BLaER1 treated with 17β-estradiol and CSF1 and Interleukin-3, amounts not matched to agents 10 nM and 100 nM (cell line): ENCODE measurements around the gene KRT28.
"Not testable (repeated sequence)": the region's sequence is repeated elsewhere in the genome, so short reads cannot be mapped to it uniquely, and the experiment has no call there.

Experiments used
- H3K27ac ChIP-seq, 11 experiments: shearing (Covaris generic); formaldehyde crosslinking; 2 replicates each; pipeline ENCODE4 v1.8.1; 2022
- H3K27me3 ChIP-seq, 11 experiments: shearing (Covaris generic); formaldehyde crosslinking; 2 replicates each; pipeline ENCODE4 v1.8.1; 2022
- H3K36me3 ChIP-seq, 11 experiments: shearing (Covaris generic); formaldehyde crosslinking; 2 replicates each; pipeline ENCODE4 v1.8.1; 2022
- H3K4me1 ChIP-seq, 10 experiments: shearing (Covaris generic); formaldehyde crosslinking; 2 replicates each; pipeline ENCODE4 v1.8.1; 2022
- H3K4me2 ChIP-seq, 11 experiments: shearing (Covaris generic); formaldehyde crosslinking; 2 replicates each; pipeline ENCODE4 v1.8.1; 2022
- H3K4me3 ChIP-seq, 10 experiments: shearing (Covaris generic); formaldehyde crosslinking; 2 replicates each; pipeline ENCODE4 v1.8.1; 2022
- H3K9ac ChIP-seq, 11 experiments: shearing (Covaris generic); formaldehyde crosslinking; 2 replicates each; pipeline ENCODE4 v1.8.1; 2022
- H3K9me3 ChIP-seq, 11 experiments: shearing (Covaris generic); formaldehyde crosslinking; replicated peaks in 1 of 11; 2 replicates each; pipeline ENCODE4 v1.8.1; 2022
- H4K20me1 ChIP-seq, 11 experiments: shearing (Covaris generic); formaldehyde crosslinking; 2 replicates each; pipeline ENCODE4 v1.8.1; 2022
- Cebpa-rat ChIP-seq, 11 experiments: shearing (Covaris generic); IDR thresholded peaks; 2 replicates each; pipeline ENCODE4 v1.8.1; 2022

Gene KRT28

GRCh38 chr17:40750391-40750790, 49.4 kb downstream of the KRT28 start:
- H3K27ac ChIP-seq, result no peak overlapping the region
- no peak overlapping the region for H3K4me2 ChIP-seq
- TF ChIP-seq Cebpa-rat (IDR thresholded peaks at IDR 0.05), result no peak
- no peaks in the 10 kb centered on the region for H3K27me3 ChIP-seq
- H3K9ac ChIP-seq, result no peak overlapping the region
- no peaks in the 10 kb centered on the region for H3K36me3 ChIP-seq
- H3K4me1 ChIP-seq, result no peaks in the 10 kb centered on the region
- H3K4me3 ChIP-seq, result no peak overlapping the region
- no peaks in the 10 kb centered on the region for H4K20me1 ChIP-seq
- peaks cover 0 to 7% (median 5%) of the 10 kb centered on the region in 11 experiments; a peak in 9 of 22 replicates for H3K9me3 ChIP-seq

GRCh38 chr17:40748666-40749065, 51.1 kb downstream of the KRT28 start:
- H3K36me3 ChIP-seq, result not testable (repeated sequence)

More at GRCh38 chr17:40748666-40749065, 51.1 kb downstream of the KRT28 start:
- not testable (repeated sequence) for H4K20me1 ChIP-seq, H3K27me3 ChIP-seq, H3K27ac ChIP-seq, H3K9ac ChIP-seq, H3K4me2 ChIP-seq, H3K4me1 ChIP-seq, H3K4me3 ChIP-seq
- H3K9me3 ChIP-seq, result peaks cover 0 to 14% (median 7%) of the 10 kb centered on the region in 11 experiments; a peak in 16 of 22 replicates
